H1 (cell line): ENCODE data around the gene ARL6IP5. TPM values are rescaled to one million over a fixed set of nuclear protein-coding genes. Genes with fewer than 3 reads are reported as not detected.

Experiments used
- CTCF ChIP-seq, 3 experiments: IDR thresholded peaks; 1 replicate in 2 of 3; 2 replicates in 1 of 3; pipeline versions ENCODE4 v1.5.1 to v1.6.1; 2011; ENCODE audit warnings: low read length in 3 of 3, mild to moderate bottlenecking in 3 of 3, inconsistent platforms in 2 of 3, low read depth in 1 of 3, moderate library complexity in 1 of 3; ENCODE audit not compliant: insufficient read depth in 1 of 3; ENCODE audit errors: control extremely low read depth in 1 of 3
- HDAC2 ChIP-seq, 2 experiments: fragments of 300-600 bp in 1 of 2; sonication (generic) in 1 of 2; IDR thresholded peaks; 2 replicates each; pipeline ENCODE4 v1.6.1; 2011 to 2012; ENCODE audit warnings: low read depth in 2 of 2, low read length in 2 of 2, mild to moderate bottlenecking in 2 of 2, moderate library complexity in 2 of 2, borderline replicate concordance in 1 of 2, inconsistent platforms in 1 of 2
- JUN ChIP-seq: IDR thresholded peaks from 2 replicates; pipeline ENCODE4 v1.6.1; 2011; ENCODE audit warnings: low read depth, mild to moderate bottlenecking, improper control_type of control experiment, low read length
- RBBP5 ChIP-seq: IDR thresholded peaks from 2 replicates; pipeline ENCODE4 v1.7.1; 2012; ENCODE audit warnings: low read depth, mild to moderate bottlenecking, inconsistent platforms, low read length, moderate library complexity, borderline replicate concordance
- TAF1 ChIP-seq: IDR thresholded peaks from 2 replicates; pipeline ENCODE4 v1.6.1; 2011; ENCODE audit warnings: mild to moderate bottlenecking, low read depth, low read length
- polyA plus RNA-seq, 7 experiments: library from polyadenylated mRNA; depleted of rRNA in 3 of 7; stranded (reverse) in 5 of 7; unstranded in 2 of 7; fragments of >200 nt in 5 of 7; fragments of 200-250 nt in 2 of 7; gene quantifications; 1 replicate in 5 of 7; 2 replicates in 1 of 7; 4 replicates in 1 of 7; pipeline versions ENCODE4 v1.2.1 to v1.2.3, GENCODE V29; 2011 to 2013; ENCODE audit warnings: missing spikeins in 2 of 7, mixed read lengths in 2 of 7
- total RNA-seq: library from RNA; stranded (reverse); fragmentation: NEBNext Ultra II Directional; extraction: Animal tissue kit (Norgen Biotek cat#: 25700); gene quantifications from 2 replicates; pipeline ENCODE4 v1.2.1, GENCODE V29; 2021

The ARL6IP5 gene
- total and polyA plus RNA-seq, 2 of the 8 experiments (the other 6 are each of a cell fraction or from before 2014, with no cell fraction given), result 24.9 to 30.1 TPM

- no peak for TF ChIP-seq TAF1
- no peak for TF ChIP-seq CTCF (IDR thresholded peaks at IDR 0.05; ENCODE audit: control extremely low read depth in 1 of 3, insufficient read depth in 1 of 3, low read depth in 1 of 3, low read length in 3 of 3)
- TF ChIP-seq RBBP5, result no peak
- TF ChIP-seq HDAC2 (IDR thresholded peaks at IDR 0.05; ENCODE audit: borderline replicate concordance in 1 of 2, low read depth in 2 of 2, low read length in 2 of 2), result no peak
- no peak for TF ChIP-seq JUN
Observed at GRCh38 chr3:69113536-69113935, 28.8 kb downstream of the ARL6IP5 start (continued).
